GM18858 (cell line): ENCODE measurements around the gene MRPS12.

Source experiments
- ATAC-seq: cut with Tn5 transposase; IDR thresholded peaks from one replicate; pipeline ENCODE4 v1.9.1; 2021; ENCODE audit not compliant: unreplicated experiment

MRPS12 gene

DNA sequence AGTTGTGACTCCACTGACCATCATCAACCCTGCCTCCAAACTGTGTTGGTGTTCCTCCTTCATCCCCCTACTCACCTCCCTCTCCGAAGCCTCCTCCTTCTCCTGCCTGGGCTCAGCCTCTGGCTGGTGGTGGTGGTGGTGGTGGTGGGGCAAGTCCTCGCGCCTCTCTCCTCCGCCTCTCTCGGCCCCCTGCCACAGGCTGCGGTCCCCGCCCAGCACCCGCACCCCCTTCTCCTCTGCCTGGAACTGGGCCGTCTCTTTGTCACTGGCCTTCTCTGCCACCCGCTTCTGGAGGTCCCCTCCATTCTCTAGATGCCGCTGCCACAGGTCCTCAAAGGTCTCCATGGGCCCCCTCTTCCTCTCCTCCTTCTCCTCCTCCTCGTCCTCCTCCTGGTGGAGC, 20.3 kb upstream of the MRPS12 start:
- ATAC-seq: no peak

DNA sequence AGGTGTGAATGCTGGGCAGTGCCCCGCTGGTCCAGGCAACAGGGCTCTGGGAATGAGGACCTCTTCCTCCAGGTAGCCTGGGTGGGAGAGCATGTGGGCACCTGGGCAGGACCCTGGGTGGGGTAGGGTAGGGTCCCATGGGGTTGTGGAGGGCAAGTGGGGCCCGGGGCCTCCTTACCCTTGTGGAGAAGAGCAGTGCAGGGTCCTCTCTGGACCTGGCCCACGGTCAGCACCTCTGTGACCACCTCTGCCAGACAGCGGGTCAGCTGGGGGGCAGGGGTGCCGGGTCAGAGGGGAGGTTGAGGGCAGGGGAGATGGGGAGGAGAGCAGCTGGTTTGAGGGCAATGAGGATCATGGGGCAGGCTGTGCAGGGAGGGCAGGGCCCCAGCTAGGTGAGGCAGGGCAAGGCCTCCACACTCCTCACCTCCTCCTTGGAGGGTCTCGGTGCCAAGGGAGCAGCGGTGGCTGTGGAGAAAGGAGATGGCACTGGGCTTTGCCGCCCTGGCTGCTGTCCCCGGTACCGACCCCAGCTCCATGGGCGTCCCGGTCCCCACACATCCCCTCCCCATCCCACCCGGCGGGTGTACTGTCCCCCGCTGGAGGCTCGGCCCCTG, 19.2 kb upstream of the MRPS12 start:
- ATAC-seq: no peak

DNA sequence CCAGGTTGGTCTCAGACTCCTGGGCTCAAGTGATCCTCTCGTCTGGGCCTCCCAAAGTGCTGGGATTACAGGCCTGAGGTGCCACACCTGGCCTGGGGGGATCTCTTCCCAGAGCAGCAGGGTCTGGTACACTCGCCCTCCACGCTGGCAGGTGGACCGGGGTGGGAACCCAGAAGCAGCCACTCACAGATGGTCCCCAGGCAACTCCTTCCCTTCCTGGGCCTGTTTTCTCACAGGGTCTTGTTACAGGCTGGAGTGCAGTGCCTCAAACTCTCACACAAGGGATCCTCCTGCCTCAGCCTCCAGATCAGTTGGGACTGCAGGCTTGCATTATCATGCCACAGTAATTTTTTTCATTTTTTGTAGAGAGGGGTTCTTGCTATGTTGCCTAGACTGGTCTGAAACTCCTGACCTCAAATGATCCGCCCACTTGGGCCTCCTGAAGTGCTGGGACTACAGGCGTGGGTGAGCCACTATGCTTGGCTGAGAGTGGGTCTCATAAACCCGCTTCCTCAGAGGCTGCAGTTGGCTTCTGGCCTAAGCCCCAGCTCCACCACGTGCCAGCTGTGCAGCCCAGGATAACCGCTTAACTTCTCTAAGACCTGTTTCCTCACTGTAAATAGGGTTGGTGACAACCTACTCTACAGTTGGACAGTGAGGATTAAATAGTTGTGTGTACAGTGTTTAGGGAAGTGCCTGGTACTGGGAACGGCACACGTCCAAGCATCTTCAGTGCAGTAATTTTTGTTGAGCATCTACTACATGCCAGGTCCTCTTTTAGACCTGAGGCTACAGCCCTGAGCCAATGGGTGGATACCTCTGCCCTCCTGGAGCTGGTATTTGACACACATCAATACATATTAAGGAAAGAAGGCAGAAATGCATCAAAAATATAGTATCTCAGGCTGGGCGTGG, 17.9 kb upstream of the MRPS12 start:
- ATAC-seq: no peak

DNA sequence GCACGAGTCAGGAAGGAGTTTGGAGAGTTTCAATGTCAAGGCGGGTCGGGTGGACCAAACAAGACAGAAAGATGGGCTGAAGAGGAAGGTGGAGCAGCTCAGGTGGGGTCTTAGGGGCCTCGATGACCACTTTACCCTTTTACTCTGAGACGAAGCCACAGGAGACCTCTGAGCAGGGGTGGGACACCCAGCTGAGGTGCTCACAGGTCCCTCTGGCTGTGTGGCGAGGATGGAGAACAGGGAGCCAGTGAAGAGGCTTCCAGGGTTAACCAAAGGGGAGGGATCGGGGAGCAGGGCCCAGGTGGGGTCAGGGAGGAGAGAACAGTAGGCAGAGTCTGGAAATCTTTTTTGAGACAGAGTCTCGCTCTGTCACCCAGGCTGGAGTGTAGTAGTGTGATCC, 16.8 kb upstream of the MRPS12 start:
- no peak for ATAC-seq

DNA sequence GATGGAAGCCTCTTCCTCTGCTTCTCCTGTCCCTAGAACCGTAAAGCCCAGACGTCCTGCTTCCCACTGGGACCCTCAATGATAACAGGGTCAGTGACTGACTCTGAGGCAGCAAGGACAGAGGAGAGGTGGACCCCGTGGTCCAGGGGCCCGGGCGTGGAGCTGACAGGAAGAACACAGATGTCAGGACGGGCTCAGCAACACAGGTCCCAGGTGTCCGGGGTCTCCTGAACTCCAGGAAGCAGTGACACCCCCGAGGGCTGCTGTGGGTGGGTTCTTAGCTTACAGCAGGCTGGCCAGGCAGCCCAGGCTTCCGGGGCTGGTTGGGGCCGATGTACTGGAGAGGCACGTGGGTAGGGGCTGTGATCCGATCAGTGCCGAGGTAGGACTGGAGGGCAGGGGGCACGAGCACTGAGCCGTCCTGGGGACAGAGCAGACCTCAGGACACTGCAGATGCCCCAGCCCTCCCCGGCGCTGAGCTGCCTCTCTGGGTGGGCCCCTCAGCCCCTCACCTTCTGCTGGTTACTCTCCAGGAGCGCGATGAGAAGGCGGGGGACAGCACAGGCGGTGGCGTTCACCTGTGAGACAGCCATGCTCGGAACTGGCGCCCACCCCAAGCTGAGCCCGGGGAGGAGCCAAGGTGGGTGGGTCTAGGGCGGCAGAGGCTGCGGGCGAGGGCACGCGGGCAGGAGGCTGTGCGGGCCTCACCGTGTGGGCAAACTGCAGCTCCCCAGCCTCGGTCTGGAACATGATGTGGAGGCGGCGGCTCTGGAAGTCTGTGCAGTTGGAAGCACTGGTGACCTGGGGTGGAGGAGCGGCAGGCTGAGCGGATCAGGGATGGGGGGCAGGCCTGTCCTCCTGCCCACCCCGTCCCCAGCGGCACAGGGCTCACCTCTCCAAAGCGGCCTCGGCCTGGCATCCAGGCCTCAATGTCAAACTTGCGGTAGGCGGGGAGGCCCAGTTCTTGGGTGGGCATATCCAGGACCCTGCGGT, 15.1 kb upstream of the MRPS12 start:
- no peak for ATAC-seq

DNA sequence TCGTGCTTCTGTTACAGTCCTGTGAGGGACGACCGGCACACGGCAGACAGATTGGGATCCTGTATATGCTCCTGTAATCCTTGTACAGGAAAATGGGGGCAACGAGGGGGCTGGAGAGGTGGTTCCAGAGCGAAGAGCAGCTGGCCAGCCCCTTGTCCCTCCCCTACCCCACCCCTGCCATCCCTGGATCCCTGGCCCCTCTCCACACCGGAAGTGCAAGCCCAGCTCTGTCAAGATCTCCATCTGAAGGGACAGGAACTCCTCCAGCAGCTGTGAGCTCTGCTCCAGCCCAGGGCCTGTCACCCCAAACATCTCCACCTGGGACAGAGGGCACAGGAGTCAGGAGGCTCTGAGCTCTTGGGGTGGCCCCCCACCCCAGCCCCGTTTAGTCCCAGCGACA, 13.2 kb upstream of the MRPS12 start:
- no peak for ATAC-seq

DNA sequence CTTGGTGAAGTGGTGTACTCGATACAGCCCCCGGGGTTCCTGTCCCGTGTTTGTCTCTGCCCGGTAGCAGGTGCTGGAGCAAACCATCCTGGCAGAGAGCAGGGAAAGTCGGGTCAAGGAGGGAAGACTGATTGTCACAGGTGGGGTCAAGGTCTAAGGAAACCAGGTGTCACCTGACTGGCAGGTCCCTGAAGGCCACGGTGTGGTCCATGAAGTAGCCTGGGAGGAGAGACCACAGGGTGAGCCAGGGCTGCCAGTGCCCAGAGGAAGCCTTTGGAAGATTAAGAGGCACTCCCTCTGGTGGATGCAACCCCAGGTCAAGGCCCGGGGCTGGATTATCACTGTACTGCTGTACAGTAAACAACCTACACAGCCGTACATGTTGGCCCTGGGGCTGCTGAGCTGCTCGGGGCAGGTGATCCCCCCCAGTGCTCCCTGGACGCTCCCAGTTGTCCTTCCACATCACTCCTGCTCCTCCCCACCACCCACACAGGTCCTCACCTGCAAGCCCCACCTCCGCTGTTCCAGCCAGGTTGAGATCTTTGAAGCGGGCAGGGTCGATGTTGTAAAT, 12.7 kb upstream of the MRPS12 start:
- no peak for ATAC-seq

DNA sequence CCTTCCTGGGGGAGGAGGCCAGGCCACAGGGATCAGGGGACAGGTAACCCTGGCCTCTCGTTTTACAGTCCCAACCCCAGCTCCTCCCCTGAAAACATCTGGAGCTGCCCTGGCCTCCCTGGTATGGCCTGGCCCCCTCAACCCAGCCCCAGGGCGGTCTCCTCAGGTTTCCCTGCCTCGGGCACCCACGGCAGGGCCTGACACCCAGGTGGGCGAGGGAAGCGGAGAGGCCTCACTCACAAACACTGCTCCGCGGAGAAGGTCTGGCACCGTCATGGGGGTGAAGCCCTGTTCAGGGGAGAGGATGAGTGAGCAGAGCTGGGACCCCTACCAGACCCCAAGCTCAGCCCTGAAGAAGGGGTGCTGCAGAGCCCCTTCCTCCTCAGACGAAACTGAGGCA, 12.2 kb upstream of the MRPS12 start:
- ATAC-seq: no peak

DNA sequence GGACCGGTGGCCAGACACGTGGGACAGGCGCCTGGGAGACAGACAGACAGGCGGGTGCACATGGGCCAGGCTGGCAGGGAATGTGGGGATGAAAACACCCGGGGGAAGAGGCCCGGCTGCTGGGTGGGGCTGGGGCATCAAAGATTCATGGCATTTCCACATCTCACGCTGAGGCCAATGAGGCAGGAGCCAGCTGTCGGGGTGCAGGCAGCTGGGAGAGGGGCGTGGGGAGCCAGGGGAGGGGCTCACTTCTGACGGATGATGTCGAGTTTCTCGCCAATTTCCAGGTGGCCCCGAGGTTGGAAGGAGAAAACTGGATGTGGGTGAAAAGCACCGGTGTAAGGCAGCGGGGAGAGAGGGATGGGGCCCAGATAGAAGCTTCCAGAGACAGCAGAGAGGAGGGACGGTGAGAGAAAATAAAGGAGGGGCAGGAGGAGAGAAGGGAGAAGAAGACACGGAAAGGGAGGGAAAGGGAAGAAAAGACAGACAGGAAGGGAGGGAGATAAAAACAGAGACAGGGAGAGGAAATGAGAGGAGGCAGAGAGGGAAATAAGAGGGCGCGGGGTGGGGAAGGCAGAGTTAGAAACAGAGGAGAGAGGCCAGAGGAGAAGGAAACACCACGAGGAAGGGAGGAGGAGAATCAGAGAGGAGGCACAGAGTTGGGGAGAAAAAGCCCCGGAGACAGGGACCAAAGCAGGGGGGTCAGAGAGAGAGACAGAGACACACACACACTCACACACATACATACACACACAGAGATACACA, 10.7 kb upstream of the MRPS12 start:
- ATAC-seq: no peak

DNA sequence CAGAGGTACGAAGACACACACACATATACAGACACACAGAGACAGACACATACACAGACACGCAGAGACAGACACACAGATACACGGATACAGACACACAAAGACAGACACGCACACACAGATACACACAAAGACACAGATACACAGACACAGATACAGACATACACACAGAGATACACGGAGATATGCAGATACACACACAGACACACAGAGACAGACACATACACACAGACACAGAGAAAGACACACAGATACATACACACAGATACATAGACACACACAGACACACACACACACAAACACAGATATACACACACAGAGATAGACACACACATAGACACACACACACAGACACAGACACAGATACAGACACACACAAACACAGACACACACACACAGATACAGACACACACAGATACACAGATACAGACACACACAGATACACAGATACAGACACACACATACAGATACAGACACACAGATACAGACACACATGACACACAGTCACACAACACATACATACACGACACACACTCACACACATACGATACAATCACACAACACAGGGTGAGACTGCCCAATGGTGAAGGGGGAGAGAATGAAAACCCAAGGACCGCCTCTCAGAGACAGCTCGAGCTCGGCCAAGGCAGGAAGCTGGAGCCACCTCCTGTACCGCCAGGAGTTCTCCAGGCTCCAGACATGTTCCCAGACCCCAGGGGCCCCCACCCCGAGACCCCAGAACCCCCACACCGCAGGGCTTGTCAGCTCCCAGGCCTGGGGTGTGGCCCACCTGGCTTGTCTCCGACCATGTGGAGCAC, 9.9 kb upstream of the MRPS12 start:
- no peak for ATAC-seq

DNA sequence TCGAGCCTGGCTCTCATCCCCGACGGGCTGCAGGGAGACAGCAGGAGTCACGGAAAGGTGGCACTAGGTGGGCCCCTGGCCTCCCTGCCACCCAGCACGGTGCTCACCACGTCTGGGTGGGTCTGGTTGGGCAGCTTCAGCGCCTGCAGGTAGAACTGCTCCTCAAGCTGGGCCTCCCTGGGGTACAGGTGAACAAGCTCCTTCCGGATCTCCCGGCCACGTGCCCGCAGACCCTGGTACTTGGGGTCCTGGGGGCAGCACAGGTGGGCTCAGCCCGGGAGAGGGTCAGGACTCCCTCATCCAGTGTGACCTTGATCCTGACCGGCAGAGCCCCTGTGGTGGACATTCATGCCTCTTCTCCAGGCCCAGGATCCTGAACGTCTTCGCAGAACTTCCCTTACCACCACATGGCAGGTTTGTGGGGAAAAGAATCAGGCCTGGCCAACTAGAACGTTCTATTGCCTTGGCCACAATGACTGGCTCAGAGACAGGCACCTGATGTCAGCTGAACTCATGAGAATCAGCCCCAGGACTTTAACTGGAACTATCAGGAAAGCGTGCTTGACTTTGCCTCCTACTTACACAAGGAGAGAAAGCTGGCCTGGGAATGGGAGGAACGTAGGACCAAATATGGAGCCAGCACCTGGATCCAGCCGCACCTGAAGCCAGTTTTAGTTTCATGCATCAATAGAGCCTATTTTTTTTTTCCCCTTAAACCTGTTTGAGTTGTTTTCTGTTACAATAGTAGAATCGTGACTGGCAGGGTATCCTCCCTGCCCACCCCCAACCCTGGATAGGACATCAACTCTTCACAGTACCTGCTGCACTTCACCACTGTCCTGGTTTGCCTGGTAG, 9.1 kb upstream of the MRPS12 start:
- no peak for ATAC-seq

DNA sequence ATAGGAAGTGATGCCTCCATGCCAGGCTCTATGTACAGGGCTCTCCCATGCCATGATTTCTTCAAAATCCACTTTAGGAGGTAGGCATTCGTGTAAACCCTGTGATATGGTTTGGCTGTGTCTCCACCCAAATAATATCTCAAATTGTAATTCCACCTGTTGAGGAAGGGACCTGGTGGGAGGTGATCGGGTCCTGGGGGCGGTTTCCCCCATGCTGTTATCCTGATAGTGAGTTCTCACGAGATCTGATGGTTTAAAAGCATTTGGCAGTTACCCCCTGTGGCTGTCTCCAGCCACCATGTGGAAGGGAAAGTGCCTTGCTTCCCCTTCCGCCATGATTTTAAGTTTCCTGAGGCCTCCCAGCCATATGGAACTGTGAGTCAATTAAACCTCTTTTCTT, 8.3 kb upstream of the MRPS12 start:
- no peak for ATAC-seq

DNA sequence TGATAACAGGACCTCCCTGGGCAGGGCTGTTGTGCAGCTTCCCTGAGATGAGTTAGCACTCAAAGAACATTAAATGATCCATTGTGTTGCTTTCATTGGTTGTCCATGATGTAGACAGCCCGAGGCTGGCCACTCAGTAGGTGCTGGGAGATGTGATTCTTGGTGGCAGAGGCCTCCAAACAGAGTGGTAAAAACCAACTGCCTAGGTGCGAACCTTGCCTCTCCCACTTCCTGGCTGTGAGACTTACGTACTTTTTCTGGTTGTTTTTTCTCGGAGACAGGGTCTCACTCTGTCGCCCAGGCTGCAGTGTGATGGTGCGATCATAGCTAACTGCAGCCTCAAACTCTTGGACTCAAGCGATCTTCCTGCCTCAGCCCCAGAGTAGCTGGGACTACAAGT, 6.4 kb upstream of the MRPS12 start:
- ATAC-seq: no peak

DNA sequence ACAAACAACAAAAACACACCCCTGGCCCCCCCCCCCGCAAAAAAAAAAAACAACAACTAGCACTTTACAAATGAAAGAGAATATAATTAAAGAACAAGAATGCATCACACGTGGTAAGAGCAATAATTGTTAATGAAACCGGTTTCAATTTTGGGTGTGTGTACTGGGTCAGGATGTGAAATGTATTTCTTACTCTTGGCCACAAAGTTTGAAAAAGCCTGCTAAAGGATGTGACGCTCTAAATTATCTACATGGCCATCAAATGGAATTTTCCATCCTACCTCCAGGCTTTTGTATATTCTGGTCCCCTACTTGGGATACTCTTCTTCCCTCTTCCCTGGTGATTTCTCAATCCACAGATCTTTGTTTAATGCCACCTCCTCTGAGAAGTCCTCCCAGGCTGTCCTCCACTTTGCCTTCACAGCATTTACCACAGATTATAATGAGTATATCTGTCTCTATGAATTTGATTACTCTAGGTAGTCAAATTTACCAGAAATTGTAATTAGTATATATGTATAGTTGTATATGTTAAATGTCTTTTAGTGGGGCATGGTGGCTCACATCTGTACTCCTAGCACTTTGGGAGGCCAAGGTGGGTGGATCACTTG, 2.2 kb upstream of the MRPS12 start:
- ATAC-seq: no peak

DNA sequence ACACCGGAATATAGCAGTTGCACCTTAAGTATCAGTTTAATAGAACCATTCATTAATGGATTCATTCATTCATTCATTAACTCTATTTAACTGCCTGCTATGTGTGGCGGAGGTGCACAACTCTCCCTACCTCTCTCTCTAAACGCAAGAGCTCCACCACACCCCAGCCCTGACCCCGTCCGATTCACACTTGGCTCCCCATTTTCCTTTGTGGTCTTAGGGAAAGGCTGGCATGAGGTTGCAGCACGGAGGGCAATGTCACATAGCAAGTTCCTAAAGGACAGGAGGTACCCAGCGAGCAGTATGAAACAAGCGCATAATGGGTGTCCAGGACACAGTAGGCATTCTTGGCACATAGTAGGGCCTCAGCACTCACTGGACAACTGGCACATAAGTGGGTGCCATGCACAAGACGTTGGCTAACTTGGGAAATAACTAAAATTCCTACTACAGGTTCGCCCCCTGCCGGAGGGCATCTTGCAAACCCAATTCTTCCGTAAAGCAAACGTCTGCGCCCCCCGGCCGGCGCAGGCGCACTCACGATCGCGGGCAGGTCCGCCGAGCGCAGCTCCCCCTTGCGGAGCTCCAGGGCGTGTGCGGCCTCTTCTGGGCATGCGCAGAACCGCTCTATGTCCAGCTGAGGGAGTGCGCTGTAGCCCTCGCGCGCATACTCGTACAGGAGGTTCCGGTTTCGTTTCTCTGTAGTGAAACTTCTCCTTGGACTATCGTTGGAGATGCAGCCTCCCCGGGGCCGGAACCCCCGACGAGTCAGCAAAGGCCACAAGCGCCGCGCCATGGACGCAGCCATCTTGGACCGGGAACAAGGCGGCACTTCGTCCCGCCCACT, 592 bp upstream of the MRPS12 start, which contains the start of gene SARS2:
Gene SARS2 (minus strand): TSS at position 835 of the 847 bp plus-strand sequence. CDS start 27 bp downstream, at position 808.
- peak; percentile 56 for ATAC-seq

DNA sequence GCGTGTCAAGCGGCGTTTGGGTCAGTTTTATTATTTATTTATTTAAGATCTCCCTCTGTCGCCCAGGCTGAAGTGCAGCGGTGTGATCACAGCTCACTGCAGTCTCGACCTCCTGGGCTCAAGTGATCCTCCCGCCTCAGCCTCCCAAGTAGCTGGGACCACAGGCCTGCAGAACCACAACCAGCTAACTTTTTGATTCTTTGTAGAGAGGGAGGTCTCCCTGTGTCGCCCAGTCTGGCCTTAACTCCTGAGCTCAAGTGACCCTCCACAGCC, 713 bp downstream of the MRPS12 start:
- ATAC-seq: no peak

DNA sequence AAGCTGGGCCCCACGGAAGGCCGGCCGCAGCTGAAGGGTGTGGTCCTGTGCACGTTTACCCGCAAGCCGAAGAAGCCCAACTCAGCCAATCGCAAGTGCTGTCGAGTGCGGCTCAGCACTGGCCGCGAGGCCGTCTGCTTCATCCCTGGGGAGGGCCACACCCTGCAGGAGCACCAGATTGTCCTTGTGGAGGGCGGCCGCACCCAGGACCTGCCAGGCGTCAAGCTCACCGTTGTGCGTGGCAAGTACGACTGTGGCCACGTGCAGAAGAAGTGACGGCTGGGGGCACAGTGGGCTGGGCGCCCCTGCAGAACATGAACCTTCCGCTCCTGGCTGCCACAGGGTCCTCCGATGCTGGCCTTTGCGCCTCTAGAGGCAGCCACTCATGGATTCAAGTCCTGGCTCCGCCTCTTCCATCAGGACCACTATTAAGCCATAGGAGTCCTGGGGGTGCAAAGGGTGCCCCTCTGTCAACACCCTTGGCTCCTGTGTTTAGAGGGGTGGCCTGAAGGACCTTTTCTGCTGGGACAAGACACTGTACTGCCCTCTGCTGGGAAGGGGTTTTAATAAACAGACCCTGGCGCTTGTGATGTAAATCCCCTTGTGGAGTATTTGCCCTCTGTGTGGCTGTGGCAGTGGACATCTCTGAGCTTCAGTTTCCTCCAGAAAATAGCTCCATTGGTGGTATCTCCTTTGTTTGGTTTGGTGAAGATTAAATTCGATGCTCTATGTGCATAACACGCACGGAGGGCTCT, 1.9 kb downstream of the MRPS12 start:
- no peak for ATAC-seq
